Loucy (cell line): ENCODE results near the gene CTSH.

Source experiments
- H2AFZ ChIP-seq: fragments of 200-600 bp; sonication (generic); 2 replicates; pipeline ENCODE4 v1.6.0; 2016; ENCODE audit warnings: antibody characterized with exemption, mild to moderate bottlenecking, low read length, moderate library complexity
- H3F3A ChIP-seq: fragments of 200-600 bp; 2 replicates; pipeline ENCODE4 v1.6.0; 2016; ENCODE audit warnings: antibody characterized with exemption, low read depth, mild to moderate bottlenecking
- H3K27me3 ChIP-seq: fragments of 200-600 bp; sonication (generic); 2 replicates; pipeline ENCODE4 v1.6.1; 2014; ENCODE audit warnings: low read length, mild to moderate bottlenecking; ENCODE audit not compliant: insufficient read depth, poor library complexity, severe bottlenecking
- H3K36me3 ChIP-seq: fragments of 200-600 bp; sonication (generic); 2 replicates; pipeline ENCODE4 v1.6.1; 2016; ENCODE audit warnings: low read length; ENCODE audit not compliant: insufficient read depth
- H3K4me1 ChIP-seq: fragments of 200-600 bp; sonication (generic); 2 replicates; pipeline ENCODE4 v1.5.1; 2014; ENCODE audit warnings: low read length, mild to moderate bottlenecking; ENCODE audit not compliant: insufficient read depth, poor library complexity, severe bottlenecking
- H3K4me2 ChIP-seq: fragments of 200-600 bp; sonication (generic); 2 replicates; pipeline ENCODE4 v1.6.0; 2014; ENCODE audit warnings: antibody characterized with exemption, low read length, low read depth, mild to moderate bottlenecking; ENCODE audit not compliant: poor library complexity, severe bottlenecking
- H3K4me3 ChIP-seq: fragments of 200-600 bp; sonication (generic); 2 replicates; pipeline ENCODE4 v1.5.1; 2014; ENCODE audit warnings: low read length, mild to moderate bottlenecking, mixed read lengths; ENCODE audit not compliant: poor library complexity, severe bottlenecking
- H3K79me2 ChIP-seq: fragments of 200-600 bp; sonication (generic); 2 replicates; pipeline ENCODE4 v1.6.1; 2014; ENCODE audit warnings: low read length; ENCODE audit not compliant: insufficient read depth
- H3K9ac ChIP-seq: fragments of 200-600 bp; sonication (generic); 2 replicates; pipeline ENCODE4 v1.6.0; 2014; ENCODE audit warnings: mild to moderate bottlenecking, low read depth, low read length, moderate library complexity; ENCODE audit not compliant: poor library complexity, severe bottlenecking
- H3K9me2 ChIP-seq: fragments of 200-600 bp; sonication (generic); replicated peaks from 2 replicates; pipeline ENCODE4 v1.6.1; 2016; ENCODE audit warnings: low read depth, low read length, mixed read lengths
- H3K9me3 ChIP-seq: fragments of 200-600 bp; sonication (generic); 2 replicates; pipeline ENCODE4 v1.6.1; 2014; ENCODE audit warnings: mild to moderate bottlenecking, antibody characterized with exemption, low read length, low read depth; ENCODE audit not compliant: insufficient read depth
- H4K20me1 ChIP-seq: fragments of 200-600 bp; sonication (generic); 2 replicates; pipeline ENCODE4 v1.6.0; 2014; ENCODE audit warnings: antibody characterized with exemption, low read length, mild to moderate bottlenecking; ENCODE audit not compliant: insufficient read depth, poor library complexity, severe bottlenecking
- CTCF ChIP-seq: fragments of 200-600 bp; sonication (generic); conservative IDR thresholded peaks from 2 replicates; pipeline ENCODE4 v1.5.1; 2014; ENCODE audit warnings: mild to moderate bottlenecking, antibody characterized with exemption, low read length
- EZH2phosphoT487 ChIP-seq: fragments of 200-600 bp; IDR thresholded peaks from 2 replicates; pipeline ENCODE4 v1.6.1; 2018; ENCODE audit warnings: antibody characterized with exemption, mild to moderate bottlenecking, moderate library complexity, borderline replicate concordance

Gene CTSH

GRCh38 chr15:78923480-78924360 lies 21.1 kb downstream of the CTSH start:
- Histone ChIP-seq H3K9ac (no peak overlapping the region), H3K79me2 (no peaks in the 10 kb centered on the region), H3K4me1 (no peaks in the 10 kb centered on the region), H2AFZ (no peak overlapping the region), H4K20me1 (no peaks in the 10 kb centered on the region), H3K36me3 (peaks cover 61% of the 10 kb centered on the region; the same call in 1 of the 2 replicates), H3K9me3 (no peaks in the 10 kb centered on the region), H3K4me2 (no peak overlapping the region), H3K4me3 (no peak overlapping the region), H3K9me2 (no peaks in the 10 kb centered on the region), H3F3A (no peaks in the 10 kb centered on the region), H3K27me3 (no peaks in the 10 kb centered on the region)
- TF ChIP-seq CTCF (no peak), EZH2phosphoT487 (no peak)

DNA sequence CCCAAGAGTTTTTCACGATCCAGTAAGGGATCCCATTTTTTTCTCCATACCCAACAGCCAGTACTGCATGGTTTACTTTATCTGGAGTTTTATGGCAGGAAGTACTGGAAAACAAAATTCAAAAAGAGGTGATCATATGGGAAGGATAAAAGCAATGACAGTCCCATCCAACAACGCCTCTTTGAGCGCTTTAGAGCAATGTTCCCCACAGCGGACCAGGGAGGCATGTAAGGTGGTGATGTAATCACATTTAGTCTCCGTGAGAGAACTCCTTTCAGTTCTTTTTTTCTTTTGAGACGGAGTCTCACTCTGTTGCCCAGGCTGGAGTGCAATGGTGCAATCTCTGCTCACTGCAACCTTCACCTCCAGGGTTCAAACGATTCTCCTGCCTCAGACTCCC lies 21.8 kb downstream of the CTSH start:
- no peaks in the 10 kb centered on the region for H3K9me3 ChIP-seq
- no peak overlapping the region for H3K9ac ChIP-seq
- no peaks in the 10 kb centered on the region for H3K4me1 ChIP-seq
- H3K4me2 ChIP-seq, result no peak overlapping the region
- no peaks in the 10 kb centered on the region for H3K9me2 ChIP-seq
- H3K79me2 ChIP-seq, result no peaks in the 10 kb centered on the region
- H2AFZ ChIP-seq, result no peak overlapping the region
- no peak overlapping the region for H3K4me3 ChIP-seq
- no peaks in the 10 kb centered on the region for H4K20me1 ChIP-seq
- TF ChIP-seq CTCF, result no peak
- no peak for TF ChIP-seq EZH2phosphoT487
- H3K27me3 ChIP-seq, result no peaks in the 10 kb centered on the region
- peaks cover 67% of the 10 kb centered on the region; the same call in 1 of the 2 replicates for H3K36me3 ChIP-seq
- no peaks in the 10 kb centered on the region for H3F3A ChIP-seq

DNA sequence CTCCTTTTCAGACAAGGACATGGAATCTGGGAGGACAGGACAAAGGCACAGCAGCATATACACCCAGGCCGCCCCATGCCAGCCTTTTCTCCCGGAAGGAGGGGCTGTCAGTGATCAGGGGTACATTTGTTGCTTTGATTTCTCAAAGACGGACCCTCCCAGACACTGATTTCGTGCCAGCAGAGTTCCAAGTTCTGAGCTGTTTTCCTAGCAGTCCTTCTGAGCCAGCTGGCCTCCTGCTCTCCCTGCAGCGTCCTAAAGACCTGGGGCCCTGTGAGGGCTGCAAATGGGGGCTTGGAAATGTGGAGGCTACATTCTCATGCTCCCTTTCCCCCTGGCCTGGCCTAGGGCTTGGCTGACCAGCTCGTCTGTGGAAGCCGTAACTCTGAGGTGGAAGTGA lies 22.3 kb downstream of the CTSH start:
- no peaks in the 10 kb centered on the region for H4K20me1 ChIP-seq
- no peak for TF ChIP-seq CTCF
- H3K9me2 ChIP-seq, result no peaks in the 10 kb centered on the region
- no peak overlapping the region for H3K4me2 ChIP-seq
- H3F3A ChIP-seq, result no peaks in the 10 kb centered on the region
- H3K9ac ChIP-seq, result no peak overlapping the region
- H3K27me3 ChIP-seq, result no peaks in the 10 kb centered on the region
- no peaks in the 10 kb centered on the region for H3K4me1 ChIP-seq
- no peak overlapping the region for H3K4me3 ChIP-seq
- peaks cover 66% of the 10 kb centered on the region; the same call in 1 of the 2 replicates for H3K36me3 ChIP-seq
- no peaks in the 10 kb centered on the region for H3K9me3 ChIP-seq
- H3K79me2 ChIP-seq, result no peaks in the 10 kb centered on the region
- no peak overlapping the region for H2AFZ ChIP-seq
